H1 (cell line): ENCODE data around the gene INPP4B. TPM values are rescaled to one million over a fixed set of nuclear protein-coding genes. Genes with fewer than 3 reads are reported as not detected.

ENCODE experiments used
- CHD7 ChIP-seq: fragments of 300-600 bp; sonication (generic); IDR thresholded peaks from 2 replicates; pipeline ENCODE4 v1.7.1; 2012; ENCODE audit warnings: low read length, moderate library complexity, mild to moderate bottlenecking, inconsistent platforms; ENCODE audit not compliant: insufficient replicate concordance
- polyA plus RNA-seq, 7 experiments: library from polyadenylated mRNA; depleted of rRNA in 3 of 7; stranded (reverse) in 5 of 7; unstranded in 2 of 7; fragments of >200 nt in 5 of 7; fragments of 200-250 nt in 2 of 7; gene quantifications; 1 replicate in 5 of 7; 2 replicates in 1 of 7; 4 replicates in 1 of 7; pipeline versions ENCODE4 v1.2.1 to v1.2.3, GENCODE V29; 2011 to 2013; ENCODE audit warnings: missing spikeins in 2 of 7, mixed read lengths in 2 of 7
- total RNA-seq: library from RNA; stranded (reverse); fragmentation: NEBNext Ultra II Directional; extraction: Animal tissue kit (Norgen Biotek cat#: 25700); gene quantifications from 2 replicates; pipeline ENCODE4 v1.2.1, GENCODE V29; 2021

Gene INPP4B
- total and polyA plus RNA-seq, 2 of the 8 experiments (the other 6 are each of a cell fraction or from before 2014, with no cell fraction given) = 0.11 to 0.54 TPM

GRCh38 chr4:142126890-142127497 is 719.1 kb downstream of the INPP4B start (continued):
- TF ChIP-seq CHD7 = no peak
